D341Med (cell line): Measurements from ENCODE around the gene ABCC11.

Experiments used
- DNase-seq: peaks from one replicate; pipeline ENCODE4 v3.0.0; 2012; ENCODE audit warnings: low spot score

The ABCC11 gene

GRCh38 chr16:48247311-48247710, at the start of gene ABCC11:
ABCC11 (minus strand) TSS chr16:48247539; CDS start chr16:48231921, 15,618 bp downstream.
- no peak for DNase-seq

- DNase-seq: no peak
These were observed 48.3 kb upstream of the ABCC11 start for GRCh38 chr16:48295488-48296281.

- DNase-seq: no peak
These were observed 47.4 kb upstream of the ABCC11 start for GRCh38 chr16:48294724-48295123.

- DNase-seq: no peak
These were observed 45.1 kb upstream of the ABCC11 start for GRCh38 chr16:48292452-48292851.

- no peak for DNase-seq
These were observed 44.4 kb upstream of the ABCC11 start for GRCh38 chr16:48291754-48292153.

- DNase-seq: no peak
These were observed 44.0 kb upstream of the ABCC11 start for GRCh38 chr16:48291303-48291702.

GRCh38 chr16:48287239-48287638, 39.9 kb upstream of the ABCC11 start:
- no peak for DNase-seq

GRCh38 chr16:48284772-48285409, 37.6 kb upstream of the ABCC11 start:
- no peak for DNase-seq

GRCh38 chr16:48282636-48283263, 35.4 kb upstream of the ABCC11 start:
- no peak for DNase-seq

GRCh38 chr16:48280546-48280945, 33.2 kb upstream of the ABCC11 start:
- no peak for DNase-seq

- no peak for DNase-seq
These were observed 31.9 kb upstream of the ABCC11 start for GRCh38 chr16:48279199-48279598.

- DNase-seq: no peak
These were observed 29.8 kb upstream of the ABCC11 start for GRCh38 chr16:48277158-48277557.

- no peak for DNase-seq
These were observed 28.8 kb upstream of the ABCC11 start for GRCh38 chr16:48276102-48276501.

GRCh38 chr16:48274476-48274875, 27.1 kb upstream of the ABCC11 start:
- DNase-seq: no peak

GRCh38 chr16:48272837-48273421, 25.6 kb upstream of the ABCC11 start:
- DNase-seq: no peak

GRCh38 chr16:48271728-48272127, 24.4 kb upstream of the ABCC11 start:
- DNase-seq: no peak

GRCh38 chr16:48269011-48269410, 21.7 kb upstream of the ABCC11 start:
- DNase-seq: no peak

- DNase-seq: no peak
These were observed 15.3 kb upstream of the ABCC11 start for GRCh38 chr16:48262631-48263030.

GRCh38 chr16:48261569-48261968, 14.2 kb upstream of the ABCC11 start:
- DNase-seq: no peak

- DNase-seq: no peak
These were observed 9.3 kb upstream of the ABCC11 start for GRCh38 chr16:48256579-48257177.

- DNase-seq: no peak
These were observed 4.7 kb upstream of the ABCC11 start for GRCh38 chr16:48252013-48252412.

- DNase-seq: no peak
These were observed 3.4 kb upstream of the ABCC11 start for GRCh38 chr16:48250520-48251278.
